ENCODE results near the gene FEN1. TPM values are rescaled to one million over a fixed set of nuclear protein-coding genes. Genes with fewer than 3 reads are reported as not detected.

FEN1 gene
- total and polyA plus RNA-seq, 2 of the 13 experiments (the other 11 are each of a cell fraction or from before 2014, with no cell fraction given) = 12.4 to 102 TPM

DNA sequence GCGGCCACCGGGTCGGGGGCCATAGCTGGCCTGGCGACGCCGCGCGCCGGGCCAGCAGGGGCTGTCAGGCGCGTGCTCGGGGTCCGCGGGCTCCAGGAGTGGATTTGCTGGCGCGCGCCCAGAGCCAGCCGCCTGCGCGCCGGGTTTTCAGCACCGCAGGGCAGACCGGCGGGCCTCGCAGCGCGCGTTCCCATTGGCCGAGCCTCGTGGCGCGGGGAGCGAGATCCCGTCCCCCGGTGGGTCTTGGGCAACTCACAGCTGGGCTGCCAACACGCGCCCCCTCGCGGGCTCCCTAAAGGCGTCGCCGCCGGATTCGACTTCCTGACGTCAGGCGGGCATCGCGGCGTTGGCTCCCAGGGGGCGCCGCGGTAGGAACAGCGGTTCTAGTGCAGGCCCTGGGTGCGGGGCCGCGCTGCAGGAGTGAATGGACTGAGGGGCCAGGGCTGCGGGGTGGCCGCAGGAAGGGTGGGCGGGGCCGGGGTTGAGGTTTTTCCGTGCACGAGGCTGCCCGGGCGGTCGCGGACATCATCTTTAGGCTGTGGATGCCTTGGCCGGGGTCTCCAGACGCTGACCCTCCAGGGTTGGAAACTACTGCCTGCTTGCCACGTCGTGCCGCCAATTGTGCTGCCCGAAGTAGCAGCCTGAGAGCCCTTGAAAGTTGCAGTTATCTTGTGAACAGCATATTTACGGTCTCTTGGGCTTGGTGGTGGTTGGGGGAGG lies 24.2 kb downstream of the FEN1 start, which contains the start of gene FADS1 (continued):
- TF ChIP-seq, protein P1, sequence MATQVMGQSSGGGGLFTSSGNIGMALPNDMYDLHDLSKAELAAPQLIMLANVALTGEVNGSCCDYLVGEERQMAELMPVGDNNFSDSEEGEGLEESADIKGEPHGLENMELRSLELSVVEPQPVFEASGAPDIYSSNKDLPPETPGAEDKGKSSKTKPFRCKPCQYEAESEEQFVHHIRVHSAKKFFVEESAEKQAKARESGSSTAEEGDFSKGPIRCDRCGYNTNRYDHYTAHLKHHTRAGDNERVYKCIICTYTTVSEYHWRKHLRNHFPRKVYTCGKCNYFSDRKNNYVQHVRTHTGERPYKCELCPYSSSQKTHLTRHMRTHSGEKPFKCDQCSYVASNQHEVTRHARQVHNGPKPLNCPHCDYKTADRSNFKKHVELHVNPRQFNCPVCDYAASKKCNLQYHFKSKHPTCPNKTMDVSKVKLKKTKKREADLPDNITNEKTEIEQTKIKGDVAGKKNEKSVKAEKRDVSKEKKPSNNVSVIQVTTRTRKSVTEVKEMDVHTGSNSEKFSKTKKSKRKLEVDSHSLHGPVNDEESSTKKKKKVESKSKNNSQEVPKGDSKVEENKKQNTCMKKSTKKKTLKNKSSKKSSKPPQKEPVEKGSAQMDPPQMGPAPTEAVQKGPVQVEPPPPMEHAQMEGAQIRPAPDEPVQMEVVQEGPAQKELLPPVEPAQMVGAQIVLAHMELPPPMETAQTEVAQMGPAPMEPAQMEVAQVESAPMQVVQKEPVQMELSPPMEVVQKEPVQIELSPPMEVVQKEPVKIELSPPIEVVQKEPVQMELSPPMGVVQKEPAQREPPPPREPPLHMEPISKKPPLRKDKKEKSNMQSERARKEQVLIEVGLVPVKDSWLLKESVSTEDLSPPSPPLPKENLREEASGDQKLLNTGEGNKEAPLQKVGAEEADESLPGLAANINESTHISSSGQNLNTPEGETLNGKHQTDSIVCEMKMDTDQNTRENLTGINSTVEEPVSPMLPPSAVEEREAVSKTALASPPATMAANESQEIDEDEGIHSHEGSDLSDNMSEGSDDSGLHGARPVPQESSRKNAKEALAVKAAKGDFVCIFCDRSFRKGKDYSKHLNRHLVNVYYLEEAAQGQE (IDR thresholded peaks at IDR 0.05; ENCODE audit: borderline replicate concordance in 1 of 2, low read depth in 1 of 2, low read length in 2 of 2) = no peak
- no peak for TF ChIP-seq THYN1 (CRISPR knock-in tag; IDR thresholded peaks at IDR 0.05; ENCODE audit: borderline replicate concordance, low read depth)
- TF ChIP-seq SP140L (CRISPR knock-in tag; IDR thresholded peaks at IDR 0.05; ENCODE audit: borderline replicate concordance) = no peak
- TF ChIP-seq ZBTB20 (CRISPR knock-in tag; IDR thresholded peaks at IDR 0.05; ENCODE audit: borderline replicate concordance, low read depth) = no peak
- peak; percentile 76 for TF ChIP-seq ZNF350 (CRISPR knock-in tag; IDR thresholded peaks at IDR 0.05; ENCODE audit: borderline replicate concordance, low read depth)
- TF ChIP-seq YEATS2 (CRISPR knock-in tag; IDR thresholded peaks at IDR 0.05; ENCODE audit: borderline replicate concordance) = peak; percentile 90
- no peak for TF ChIP-seq ZEB1 (IDR thresholded peaks at IDR 0.05; ENCODE audit: insufficient replicate concordance, low read depth)
- TF ChIP-seq, protein P2, sequence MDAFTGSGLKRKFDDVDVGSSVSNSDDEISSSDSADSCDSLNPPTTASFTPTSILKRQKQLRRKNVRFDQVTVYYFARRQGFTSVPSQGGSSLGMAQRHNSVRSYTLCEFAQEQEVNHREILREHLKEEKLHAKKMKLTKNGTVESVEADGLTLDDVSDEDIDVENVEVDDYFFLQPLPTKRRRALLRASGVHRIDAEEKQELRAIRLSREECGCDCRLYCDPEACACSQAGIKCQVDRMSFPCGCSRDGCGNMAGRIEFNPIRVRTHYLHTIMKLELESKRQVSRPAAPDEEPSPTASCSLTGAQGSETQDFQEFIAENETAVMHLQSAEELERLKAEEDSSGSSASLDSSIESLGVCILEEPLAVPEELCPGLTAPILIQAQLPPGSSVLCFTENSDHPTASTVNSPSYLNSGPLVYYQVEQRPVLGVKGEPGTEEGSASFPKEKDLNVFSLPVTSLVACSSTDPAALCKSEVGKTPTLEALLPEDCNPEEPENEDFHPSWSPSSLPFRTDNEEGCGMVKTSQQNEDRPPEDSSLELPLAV (CRISPR knock-in tag; conservative IDR thresholded peaks at IDR 0.05; ENCODE audit: low read depth) = no peak
- peak; percentile 76; the same call in 1 of the 2 replicates for TF ChIP-seq REL (CRISPR knock-in tag; conservative IDR thresholded peaks at IDR 0.05)
- TF ChIP-seq MEF2D (CRISPR knock-in tag; IDR thresholded peaks at IDR 0.05) = no peak
- no peak for TF ChIP-seq ZNF550 (CRISPR knock-in tag; IDR thresholded peaks at IDR 0.05; ENCODE audit: borderline replicate concordance)
- TF ChIP-seq, protein P3, sequence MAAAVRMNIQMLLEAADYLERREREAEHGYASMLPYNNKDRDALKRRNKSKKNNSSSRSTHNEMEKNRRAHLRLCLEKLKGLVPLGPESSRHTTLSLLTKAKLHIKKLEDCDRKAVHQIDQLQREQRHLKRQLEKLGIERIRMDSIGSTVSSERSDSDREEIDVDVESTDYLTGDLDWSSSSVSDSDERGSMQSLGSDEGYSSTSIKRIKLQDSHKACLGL (CRISPR knock-in tag; IDR thresholded peaks at IDR 0.05) = peak; percentile 95
- peak; percentile 46 for TF ChIP-seq HNRNPLL (IDR thresholded peaks at IDR 0.05; ENCODE audit: low read depth, low read length, poor library complexity, severe bottlenecking)
- peak; percentile 99 for TF ChIP-seq HNRNPK (IDR thresholded peaks at IDR 0.05; ENCODE audit: low read depth, low read length, poor library complexity, severe bottlenecking)
- no peak for TF ChIP-seq SETDB1 (CRISPR knock-in tag; IDR thresholded peaks at IDR 0.05; ENCODE audit: borderline replicate concordance)
- no peak for TF ChIP-seq ATAD3A (CRISPR knock-in tag; IDR thresholded peaks at IDR 0.05)
- TF ChIP-seq ZNF34 (CRISPR knock-in tag; IDR thresholded peaks at IDR 0.05; ENCODE audit: borderline replicate concordance) = peak; percentile 99
- peak; percentile 96 for TF ChIP-seq ZNF343 (CRISPR knock-in tag; IDR thresholded peaks at IDR 0.05)
- peak; percentile 69 for TF ChIP-seq CREM (IDR thresholded peaks at IDR 0.05)
- TF ChIP-seq CREM (CRISPR knock-in tag; IDR thresholded peaks at IDR 0.05) = peak; percentile 58; the same call in 1 of the 2 replicates
- TF ChIP-seq, protein P4, sequence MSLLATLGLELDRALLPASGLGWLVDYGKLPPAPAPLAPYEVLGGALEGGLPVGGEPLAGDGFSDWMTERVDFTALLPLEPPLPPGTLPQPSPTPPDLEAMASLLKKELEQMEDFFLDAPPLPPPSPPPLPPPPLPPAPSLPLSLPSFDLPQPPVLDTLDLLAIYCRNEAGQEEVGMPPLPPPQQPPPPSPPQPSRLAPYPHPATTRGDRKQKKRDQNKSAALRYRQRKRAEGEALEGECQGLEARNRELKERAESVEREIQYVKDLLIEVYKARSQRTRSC (CRISPR knock-in tag; IDR thresholded peaks at IDR 0.05; ENCODE audit: low read depth) = peak; percentile 97; the same call in 1 of the 2 replicates
- TF ChIP-seq KLF6 (CRISPR knock-in tag; IDR thresholded peaks at IDR 0.05) = peak; percentile 53; the same call in 1 of the 2 replicates
